ENCODE data around the gene FOLR3.

GRCh38 chr11:72103754-72104167 is 31.8 kb upstream of the FOLR3 start:
- TF ChIP-seq ATF3 (IDR thresholded peaks at IDR 0.05) (no peak), CTCF (IDR thresholded peaks at IDR 0.05 in 2 of 3, conservative IDR thresholded peaks at IDR 0.05 in 1 of 3; ENCODE audit: borderline replicate concordance in 1 of 3, insufficient read depth in 1 of 3, low read depth in 2 of 3, low read length in 2 of 3) (no peak; a peak in 1 of 6 replicates), ZBTB33 (IDR thresholded peaks at IDR 0.05; ENCODE audit: extremely low read depth, insufficient replicate concordance, low read length) (no peak), EZH2 (IDR thresholded peaks at IDR 0.05) (no peak), POLR2AphosphoS5 (IDR thresholded peaks at IDR 0.05; ENCODE audit: low read depth, low read length) (no peak), REST (IDR thresholded peaks at IDR 0.05; ENCODE audit: low read depth) (no peak), RAD21 (IDR thresholded peaks at IDR 0.05; ENCODE audit: low read depth) (no peak), ZFX (IDR thresholded peaks at IDR 0.05) (no peak), POLR2A (IDR thresholded peaks at IDR 0.05; ENCODE audit: borderline replicate concordance, extremely low read depth, insufficient read depth, insufficient read length) (no peak), MAX (IDR thresholded peaks at IDR 0.05) (no peak), SP1 (IDR thresholded peaks at IDR 0.05; ENCODE audit: low read depth) (no peak), TCF7L2 (IDR thresholded peaks at IDR 0.05; ENCODE audit: borderline replicate concordance, extremely low read depth, insufficient read depth, insufficient read length) (no peak)

All from HCT116 (cell line).